Measurements from ENCODE around the gene CCDC92.
A peak's percentile ranks its signal among the peaks of the same experiment; 100 is the strongest.

CCDC92 gene

DNA sequence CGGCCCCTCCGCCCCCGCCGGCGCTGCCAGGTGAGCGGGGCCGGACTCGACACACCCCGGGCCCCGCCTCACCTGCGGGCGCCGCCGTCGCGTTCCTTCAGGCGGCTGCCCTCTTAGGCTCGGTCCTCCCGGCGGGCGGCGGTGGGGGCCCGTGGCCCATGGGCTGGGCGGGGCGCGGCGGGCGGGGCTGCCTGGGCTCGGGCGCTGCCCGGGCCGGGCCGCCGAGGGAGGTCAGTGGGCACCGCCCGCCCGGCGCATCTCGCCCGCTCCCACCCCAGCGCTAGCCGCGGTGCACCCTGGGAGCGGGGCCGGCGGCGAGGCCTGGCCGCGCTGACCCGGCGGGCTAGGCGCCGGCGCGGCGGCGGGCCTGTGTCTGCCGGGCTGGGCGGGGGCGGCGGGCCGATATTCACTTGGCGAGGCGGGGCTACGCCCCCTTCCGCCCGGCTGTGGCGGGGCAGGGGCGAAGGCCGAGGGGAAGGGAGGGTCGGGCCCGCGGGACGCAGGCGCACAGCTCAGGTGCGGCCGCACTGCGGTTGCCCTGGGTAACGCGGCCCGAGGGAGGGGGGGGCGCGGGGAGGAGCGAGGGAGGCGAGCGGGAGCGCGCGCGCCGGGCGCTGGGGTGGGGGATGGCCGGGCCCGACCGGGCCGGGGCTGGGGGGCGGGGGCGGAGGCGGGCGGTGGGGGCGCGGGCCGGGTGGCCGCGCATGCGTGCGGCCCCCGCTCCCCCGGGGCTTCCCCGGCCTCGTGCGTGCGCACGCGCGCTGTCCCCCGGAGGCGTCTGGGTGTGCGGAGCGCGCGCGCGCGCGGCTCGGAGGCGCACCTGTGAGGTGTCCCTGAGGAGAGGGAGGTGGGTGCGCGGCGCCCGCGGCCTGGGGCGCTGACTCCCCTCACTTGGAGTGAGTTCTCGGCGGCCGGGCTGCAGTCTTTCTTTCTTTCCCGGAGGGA, at the start of gene CCDC92, which contains the start of gene ZNF664:
CCDC92 (minus strand) TSS at position 375 of the 945 bp plus-strand sequence. CDS start 28,526 bp downstream, outside the sequence.
ZNF664 (plus strand) TSS at position 759 of the 945 bp plus-strand sequence. CDS start 38,930 bp downstream, outside the sequence.
- DNase-seq (ENCODE audit: low read depth), result peak; percentile 97

GRCh38 chr12:124022161-124022560, 49.5 kb upstream of the CCDC92 start:
- DNase-seq (ENCODE audit: low read depth), result no peak

DNA sequence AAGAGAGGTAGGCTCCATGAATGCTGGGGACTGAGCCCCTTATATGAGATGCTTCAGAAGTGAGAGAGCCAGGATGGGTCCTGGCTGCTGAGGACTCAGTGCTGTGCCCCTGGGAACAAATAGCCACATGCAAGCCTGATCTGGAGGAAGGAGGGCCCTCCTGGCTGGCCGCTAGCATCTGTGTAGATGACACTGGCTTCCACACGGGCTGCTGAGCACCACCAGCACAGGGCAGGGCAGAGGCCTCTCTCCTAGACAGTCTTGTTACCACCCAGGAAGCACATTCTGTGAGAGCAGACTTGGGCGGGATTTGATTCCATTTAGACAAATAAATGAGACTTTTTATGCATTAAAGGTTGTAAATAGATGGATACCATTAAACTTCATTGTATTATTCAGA, 48.4 kb upstream of the CCDC92 start:
- no peak for DNase-seq (ENCODE audit: low read depth)

GRCh38 chr12:124020514-124020949, 47.9 kb upstream of the CCDC92 start:
- no peak for DNase-seq (ENCODE audit: low read depth)

DNA sequence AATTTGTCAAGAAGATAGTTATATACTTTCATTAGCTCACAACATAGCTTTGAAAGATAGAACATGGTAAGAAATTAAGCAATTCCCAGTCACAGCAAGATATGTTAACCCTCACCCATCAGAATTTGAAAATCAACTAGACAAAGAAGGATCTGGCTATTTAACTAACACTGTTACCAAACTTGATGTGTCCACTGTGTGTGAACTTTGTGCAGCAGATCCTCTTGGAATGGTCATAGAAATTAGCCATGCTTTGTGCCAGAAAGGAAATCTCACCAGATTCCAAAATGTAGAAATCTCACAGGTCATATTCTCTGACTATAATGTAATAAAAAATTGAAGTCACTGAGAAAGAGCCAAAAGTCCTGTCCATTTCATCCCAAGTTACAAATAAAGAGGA, 46.5 kb upstream of the CCDC92 start:
- no peak for DNase-seq (ENCODE audit: low read depth)

- no peak for DNase-seq (ENCODE audit: low read depth)
Observed at GRCh38 chr12:124018539-124018938, 45.9 kb upstream of the CCDC92 start.

DNA sequence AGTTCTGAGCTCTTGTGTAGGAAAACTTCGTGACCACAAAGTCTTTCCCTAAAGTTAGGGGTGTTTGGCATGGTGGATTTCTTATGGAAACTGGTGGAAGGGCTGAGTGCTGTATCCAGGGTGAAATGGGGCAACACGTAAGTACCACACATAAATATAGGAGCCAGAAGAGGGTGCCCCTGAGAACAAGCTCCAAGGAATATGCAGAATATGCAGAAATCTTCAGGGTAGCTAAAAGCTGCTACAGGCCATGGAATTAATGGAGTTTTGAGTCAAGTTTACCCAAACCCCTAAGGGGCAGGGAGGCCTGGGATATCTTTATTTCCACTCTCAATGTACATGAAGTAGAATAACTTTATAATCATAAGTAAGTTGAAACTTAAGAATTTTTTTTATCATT, 44.4 kb upstream of the CCDC92 start:
- DNase-seq (ENCODE audit: low read depth), result no peak

GRCh38 chr12:124015494-124016461, 43.1 kb upstream of the CCDC92 start:
- no peak for DNase-seq (ENCODE audit: low read depth)

DNA sequence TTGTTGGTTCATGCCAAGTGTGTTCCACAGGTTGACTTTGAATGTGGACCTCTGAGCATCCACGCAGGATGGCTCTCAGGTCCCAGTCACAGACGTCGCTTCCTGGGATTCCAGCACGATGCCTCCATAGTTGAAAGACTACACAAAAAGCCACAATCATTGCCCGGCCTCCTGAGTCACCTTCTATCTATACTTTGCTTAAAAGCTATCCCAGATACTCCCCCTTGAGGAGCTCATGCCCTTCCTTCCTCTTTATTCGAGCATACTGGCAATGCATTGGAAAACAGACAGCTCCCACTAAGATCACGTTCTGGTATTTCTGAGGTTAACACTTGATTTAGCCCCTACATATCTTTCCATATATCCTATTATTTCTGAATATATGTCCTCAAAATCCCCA, 40.4 kb upstream of the CCDC92 start:
- DNase-seq (ENCODE audit: low read depth), result no peak

GRCh38 chr12:124011435-124012115, 38.9 kb upstream of the CCDC92 start:
- no peak for DNase-seq (ENCODE audit: low read depth)

GRCh38 chr12:124010687-124011086, 38.1 kb upstream of the CCDC92 start:
- DNase-seq (ENCODE audit: low read depth), result no peak

DNA sequence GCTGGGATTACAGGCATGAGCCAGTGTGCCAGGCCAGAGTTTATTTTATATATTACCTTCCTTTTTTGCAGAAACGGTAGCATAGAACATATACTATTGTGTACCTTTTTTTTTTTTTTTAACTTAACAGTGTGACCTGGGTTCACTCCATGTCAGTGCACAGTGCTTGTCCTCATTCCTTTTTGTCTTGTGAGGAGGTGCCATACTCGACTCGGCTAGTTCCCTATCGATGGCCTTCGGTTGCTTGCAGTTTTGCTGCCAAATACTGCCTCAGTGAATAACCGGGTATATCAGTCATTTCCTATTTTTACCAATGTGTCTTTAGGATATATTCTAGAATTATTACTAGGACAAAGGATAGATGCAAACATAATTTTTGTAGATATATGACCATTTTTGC, 37.1 kb upstream of the CCDC92 start:
- no peak for DNase-seq (ENCODE audit: low read depth)

- DNase-seq (ENCODE audit: low read depth), result no peak
Observed at GRCh38 chr12:124008595-124008994, 36.0 kb upstream of the CCDC92 start.

- DNase-seq (ENCODE audit: low read depth), result no peak
Observed at GRCh38 chr12:124007826-124008570, 35.4 kb upstream of the CCDC92 start.

- DNase-seq (ENCODE audit: low read depth), result no peak
Observed at GRCh38 chr12:124006846-124007713, 34.4 kb upstream of the CCDC92 start.

- DNase-seq (ENCODE audit: low read depth), result no peak
Observed at GRCh38 chr12:124006085-124006845, 33.6 kb upstream of the CCDC92 start.

DNA sequence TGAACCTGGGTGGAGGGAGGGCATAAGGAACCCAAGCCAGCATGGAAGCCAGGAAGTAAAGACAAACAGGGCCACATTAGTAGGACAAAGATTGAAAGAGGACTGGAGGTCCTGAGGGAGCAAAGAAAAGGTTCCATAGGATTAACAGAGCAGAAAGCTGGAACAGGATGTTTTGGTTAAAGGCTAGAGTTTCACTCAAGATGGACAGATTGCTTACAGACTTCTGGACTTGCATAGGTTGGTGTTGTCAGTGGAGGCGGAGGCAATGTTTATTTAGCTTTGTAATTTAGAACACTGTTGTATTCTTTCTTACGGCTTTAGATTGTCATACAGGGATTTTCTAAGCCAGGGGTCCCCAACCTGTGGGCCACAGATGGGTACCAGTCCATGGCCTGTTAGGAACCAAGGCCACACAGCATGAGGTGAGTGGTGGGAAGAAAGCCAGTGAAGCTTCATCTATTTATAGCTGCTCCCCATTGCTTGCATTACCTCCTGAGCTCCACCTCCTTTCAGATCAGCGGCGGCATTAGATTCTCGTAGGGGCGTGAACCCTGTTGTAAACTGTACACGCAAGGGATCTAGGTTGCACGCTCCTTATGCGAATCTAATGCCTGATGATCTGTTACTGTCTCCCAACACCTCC, 31.7 kb upstream of the CCDC92 start:
- DNase-seq (ENCODE audit: low read depth), result no peak

GRCh38 chr12:124002654-124003053, 30.0 kb upstream of the CCDC92 start:
- no peak for DNase-seq (ENCODE audit: low read depth)

Measured in stimulated activated CD8-positive, alpha-beta memory T cell treated with anti-CD3 and anti-CD28 coated beads, Interleukin-12 subunit alpha, Interleukin-12 subunit beta, amount 100 ng/mL, for 4 hours (primary cell).